Suprapubic skin (tissue), 3 donors: Measurements from ENCODE around the gene C16orf90.

ENCODE experiments used
- CTCF ChIP-seq, 2 donors: fragments of 200-600 bp in 1 of 2; fragments of 450-650 bp in 1 of 2; sonication (generic) in 1 of 2; IDR thresholded peaks; one replicate each; pipeline ENCODE4 v1.5.1; 2016 to 2019; ENCODE audit warnings: antibody characterized with exemption in 2 of 2, mild to moderate bottlenecking in 1 of 2, moderate library complexity in 1 of 2
- EP300 ChIP-seq: sonication (generic); formaldehyde crosslinking; IDR thresholded peaks from one replicate; pipeline ENCODE4 v1.6.1; 2017; ENCODE audit warnings: antibody characterized with exemption
- POLR2A ChIP-seq, 2 donors: fragments of 450-650 bp; IDR thresholded peaks; one replicate each; pipeline ENCODE4 v1.6.1; 2017; ENCODE audit warnings: antibody characterized with exemption in 2 of 2, mild to moderate bottlenecking in 2 of 2, moderate library complexity in 2 of 2

- TF ChIP-seq POLR2A (IDR thresholded peaks at IDR 0.05) (no peak), CTCF (IDR thresholded peaks at IDR 0.05) (no peak), EP300 (no peak)
Observed at GRCh38 chr16:3482659-3483241, 12.5 kb downstream of the C16orf90 start.
